SIG-M5 (cell line): ENCODE results near the gene RETREG3.
"Not testable (repeated sequence)": the region's sequence is repeated elsewhere in the genome, so short reads cannot be mapped to it uniquely, and the experiment has no call there.

ENCODE experiments used
- DNase-seq: peaks from one replicate; lab custom pipeline; 2025; lab: John Stamatoyannopoulos, UW

Gene RETREG3

GRCh38 chr17:42571435-42572225 lies 37.5 kb downstream of the RETREG3 start:
- no peak for DNase-seq

GRCh38 chr17:42568341-42569111 lies 40.6 kb downstream of the RETREG3 start:
- no peak for DNase-seq

- no peak for DNase-seq
These were observed 42.1 kb downstream of the RETREG3 start, which contains the start of gene MLX for GRCh38 chr17:42566883-42567573. MLX (plus strand) TSS chr17:42567100; CDS start chr17:42567125, 25 bp downstream.

GRCh38 chr17:42566215-42566882 lies 42.8 kb downstream of the RETREG3 start:
- no peak for DNase-seq

GRCh38 chr17:42565523-42566214 lies 43.5 kb downstream of the RETREG3 start:
- no peak for DNase-seq

DNA sequence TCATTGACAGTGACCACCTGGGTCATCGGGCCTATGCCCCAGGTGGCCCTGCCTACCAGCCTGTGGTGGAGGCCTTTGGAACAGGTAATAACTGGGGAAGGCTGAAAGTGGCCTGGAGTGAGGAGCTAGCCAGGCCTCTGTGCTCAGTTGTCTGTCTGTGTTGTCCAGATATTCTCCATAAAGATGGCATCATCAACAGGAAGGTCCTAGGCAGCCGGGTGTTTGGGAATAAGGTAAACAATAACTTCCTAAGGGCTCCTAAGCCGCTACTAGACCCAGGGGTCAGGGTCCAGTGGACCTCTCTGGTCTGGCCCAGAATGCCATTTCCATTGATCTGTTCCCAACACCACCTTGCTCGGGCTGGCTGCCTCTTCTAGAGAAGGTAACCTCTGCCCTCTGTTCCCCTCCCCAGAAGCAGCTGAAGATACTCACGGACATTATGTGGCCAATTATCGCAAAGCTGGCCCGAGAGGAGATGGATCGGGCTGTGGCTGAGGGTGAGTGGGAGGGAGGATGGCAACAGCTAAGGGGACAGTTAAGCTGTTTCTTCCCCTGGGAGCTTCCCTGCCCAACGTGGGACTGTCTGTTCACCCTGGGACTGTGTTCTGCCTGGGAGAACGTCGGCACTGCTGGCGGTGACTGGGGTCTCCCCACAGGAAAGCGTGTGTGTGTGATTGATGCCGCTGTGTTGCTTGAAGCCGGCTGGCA lies 44.2 kb downstream of the RETREG3 start:
- DNase-seq: no peak

DNA sequence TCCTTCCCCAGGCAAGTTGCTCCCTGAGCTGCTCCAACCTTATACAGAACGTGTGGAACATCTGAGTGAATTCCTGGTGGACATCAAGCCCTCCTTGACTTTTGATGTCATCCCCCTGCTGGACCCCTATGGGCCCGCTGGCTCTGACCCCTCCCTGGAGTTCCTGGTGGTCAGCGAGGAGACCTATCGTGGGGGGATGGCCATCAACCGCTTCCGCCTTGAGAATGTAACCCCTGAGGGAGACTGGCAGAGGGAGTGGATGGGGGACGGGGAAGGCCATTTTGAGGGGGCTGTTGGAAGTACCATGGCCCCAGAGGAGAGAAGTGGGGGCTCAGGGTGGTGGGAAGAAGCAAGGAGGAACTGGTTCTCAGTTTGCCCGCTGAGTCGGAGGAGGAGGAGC lies 45.2 kb downstream of the RETREG3 start:
- DNase-seq: no peak

DNA sequence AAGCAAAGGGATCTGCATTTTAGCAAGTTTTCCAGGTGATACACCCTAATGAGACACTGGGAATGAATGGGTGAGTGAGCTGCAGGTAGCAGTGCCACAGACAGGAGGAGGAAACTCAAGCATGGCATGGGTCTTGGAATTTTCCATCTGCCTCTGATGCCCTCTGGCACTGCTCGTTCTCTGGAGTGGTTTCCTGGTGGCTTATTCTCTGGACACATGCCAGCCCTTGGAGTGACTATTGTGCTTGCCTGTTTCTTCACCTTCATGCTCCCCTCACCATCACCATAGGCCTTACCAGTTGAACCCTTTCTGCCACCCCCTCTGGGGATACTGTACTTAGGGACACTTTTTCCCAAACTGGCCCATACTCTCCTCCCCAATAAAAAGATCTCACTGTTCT lies 45.6 kb downstream of the RETREG3 start:
- no peak for DNase-seq

GRCh38 chr17:42563143-42563509 lies 46.0 kb downstream of the RETREG3 start:
- DNase-seq: no peak

GRCh38 chr17:42562388-42563142 lies 46.6 kb downstream of the RETREG3 start:
- DNase-seq: no peak

DNA sequence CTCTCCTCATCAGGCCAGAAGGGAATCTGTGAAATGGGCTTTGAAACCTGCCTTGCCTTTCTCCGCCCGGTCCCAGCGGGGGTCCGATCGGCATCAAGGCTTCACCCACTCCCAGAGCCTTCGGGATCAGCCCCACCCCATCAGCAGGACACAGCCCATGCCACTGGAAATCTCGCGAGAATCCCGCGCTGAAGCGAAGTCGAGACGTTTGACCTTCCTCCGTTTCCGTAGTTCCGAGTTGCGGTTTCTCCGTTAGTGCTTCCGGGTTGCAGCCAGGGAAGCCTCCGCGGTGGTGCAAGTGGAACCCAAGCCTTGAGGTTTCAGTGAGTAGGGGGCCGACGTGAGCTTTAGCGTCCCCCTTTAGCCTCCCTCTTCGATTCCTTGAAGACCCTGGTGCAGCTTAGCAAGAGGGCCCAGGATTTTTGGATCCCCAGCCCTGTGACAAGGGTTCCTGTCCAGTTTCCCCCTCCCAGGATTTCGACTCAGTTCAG lies 47.2 kb downstream of the RETREG3 start, which contains the start of gene COASY:
Gene COASY (plus strand): TSS at position 252 of the 491 bp plus-strand sequence. CDS start 475 bp downstream, outside the sequence.
- peak; percentile 71 for DNase-seq

GRCh38 chr17:42560246-42560645 lies 48.9 kb downstream of the RETREG3 start:
- no peak for DNase-seq

DNA sequence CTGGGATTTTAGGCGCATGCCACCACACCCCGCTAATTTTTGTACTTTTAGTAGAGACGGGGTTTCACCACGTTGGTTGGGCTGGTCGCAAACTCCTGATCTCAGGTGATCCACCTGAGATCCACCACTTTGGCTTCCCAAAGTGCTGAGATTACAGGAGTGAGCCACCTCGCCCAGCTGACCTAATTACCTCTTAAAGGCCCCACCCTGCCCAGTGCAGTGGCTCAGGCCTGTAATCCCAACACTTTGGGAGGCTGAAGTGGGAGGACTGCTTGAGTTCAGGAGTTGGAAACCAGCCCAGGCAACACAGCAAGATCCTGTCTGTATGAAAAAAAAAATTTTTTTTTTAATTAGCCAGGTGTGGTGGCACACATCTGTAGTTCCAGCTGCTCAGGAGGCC lies 50.1 kb downstream of the RETREG3 start:
- no peak for DNase-seq

- DNase-seq: not testable (repeated sequence)
These were observed 53.1 kb downstream of the RETREG3 start for GRCh38 chr17:42555961-42556617.

DNA sequence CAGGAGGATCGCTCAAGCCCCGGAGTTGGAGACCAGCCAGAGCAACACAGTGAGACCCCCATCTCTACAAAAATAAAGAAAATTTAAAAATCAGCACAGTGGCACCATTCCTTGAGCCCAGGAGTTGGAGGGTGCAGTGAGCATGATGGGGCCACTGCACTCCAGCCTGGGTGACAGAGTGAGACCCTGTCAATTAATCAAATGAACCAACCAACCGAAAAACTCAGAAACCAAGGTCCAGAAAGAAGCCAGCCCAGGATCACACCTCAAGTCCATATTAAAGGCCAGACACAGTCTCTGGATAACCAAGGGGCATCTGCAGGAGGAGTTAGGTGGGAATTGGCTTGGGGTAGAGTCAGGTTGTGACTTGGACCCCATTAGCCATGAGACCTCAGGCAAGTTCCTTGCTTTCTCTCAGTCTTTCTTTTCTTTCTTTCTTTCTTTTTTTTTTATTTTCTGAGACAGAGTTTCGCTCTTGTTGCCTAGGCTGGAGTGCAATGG lies 54.0 kb downstream of the RETREG3 start:
- DNase-seq: no peak

GRCh38 chr17:42554250-42555121 lies 54.7 kb downstream of the RETREG3 start:
- no peak for DNase-seq

DNA sequence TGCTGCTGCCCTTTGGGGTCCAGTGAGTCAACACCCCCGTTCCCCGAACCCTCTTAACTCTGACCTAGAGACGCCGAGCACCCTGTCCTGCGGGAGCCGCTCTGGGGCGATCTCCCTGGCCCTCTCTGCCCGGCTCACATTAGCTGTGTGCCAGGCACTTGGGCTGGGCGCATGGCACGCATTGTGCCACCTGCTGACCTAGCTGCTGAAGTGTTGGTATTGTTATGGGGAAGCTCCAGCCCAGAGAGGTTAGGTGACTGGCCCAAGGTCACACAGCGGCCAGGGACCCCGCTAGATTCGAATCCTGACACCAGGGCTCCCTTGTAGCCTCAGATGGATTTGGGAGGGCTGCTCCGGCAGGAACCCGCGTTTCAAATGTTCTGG lies 55.3 kb downstream of the RETREG3 start:
- DNase-seq: no peak
